BLaER1 treated with 17β-estradiol and CSF1 and Interleukin-3, amounts not matched to agents 10 nM and 100 nM (cell line): ENCODE measurements around the gene CLDN24.
A peak's percentile ranks its signal among the peaks of the same experiment; 100 is the strongest.

ENCODE experiments used
- H3K27ac ChIP-seq, 11 experiments: shearing (Covaris generic); formaldehyde crosslinking; 2 replicates each; pipeline ENCODE4 v1.8.1; 2022
- H3K27me3 ChIP-seq, 11 experiments: shearing (Covaris generic); formaldehyde crosslinking; 2 replicates each; pipeline ENCODE4 v1.8.1; 2022
- H3K36me3 ChIP-seq, 11 experiments: shearing (Covaris generic); formaldehyde crosslinking; 2 replicates each; pipeline ENCODE4 v1.8.1; 2022
- H3K4me1 ChIP-seq, 10 experiments: shearing (Covaris generic); formaldehyde crosslinking; 2 replicates each; pipeline ENCODE4 v1.8.1; 2022
- H3K4me2 ChIP-seq, 11 experiments: shearing (Covaris generic); formaldehyde crosslinking; 2 replicates each; pipeline ENCODE4 v1.8.1; 2022
- H3K4me3 ChIP-seq, 10 experiments: shearing (Covaris generic); formaldehyde crosslinking; 2 replicates each; pipeline ENCODE4 v1.8.1; 2022
- H3K9ac ChIP-seq, 11 experiments: shearing (Covaris generic); formaldehyde crosslinking; 2 replicates each; pipeline ENCODE4 v1.8.1; 2022
- H3K9me3 ChIP-seq, 11 experiments: shearing (Covaris generic); formaldehyde crosslinking; replicated peaks in 1 of 11; 2 replicates each; pipeline ENCODE4 v1.8.1; 2022
- H4K20me1 ChIP-seq, 11 experiments: shearing (Covaris generic); formaldehyde crosslinking; 2 replicates each; pipeline ENCODE4 v1.8.1; 2022
- Cebpa-rat ChIP-seq, 11 experiments: shearing (Covaris generic); IDR thresholded peaks; 2 replicates each; pipeline ENCODE4 v1.8.1; 2022

CLDN24 gene

DNA sequence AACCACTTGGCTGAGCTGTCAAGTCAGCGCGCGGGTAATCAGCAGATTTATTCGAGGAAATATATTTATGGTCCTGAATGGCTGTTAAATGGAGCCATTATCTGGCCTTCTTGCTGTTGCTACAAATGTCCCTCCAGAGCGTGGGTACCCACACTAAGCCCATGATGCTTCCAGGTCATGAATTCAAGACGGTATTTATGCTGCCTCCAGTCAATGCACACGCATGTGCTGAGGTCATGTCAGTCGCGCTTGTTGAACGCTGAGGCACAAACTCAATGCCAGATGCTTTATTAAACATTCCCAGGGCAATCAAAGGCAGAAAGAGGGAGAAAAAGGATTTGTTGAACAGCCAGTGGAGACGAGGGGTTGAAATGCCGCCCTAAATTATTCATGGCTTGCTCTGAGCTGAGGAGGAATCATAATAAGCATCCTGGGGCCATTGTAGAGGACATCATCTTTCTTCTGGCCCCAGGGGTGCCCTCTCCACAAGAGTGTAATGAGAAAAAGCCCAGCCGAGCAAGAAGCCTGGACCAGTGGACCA, 36.1 kb upstream of the CLDN24 start:
- H3K36me3 ChIP-seq: no peaks in the 10 kb centered on the region
- no peak overlapping the region for H3K27ac ChIP-seq
- TF ChIP-seq Cebpa-rat (IDR thresholded peaks at IDR 0.05): no peak
- H3K4me3 ChIP-seq: no peak overlapping the region
- H3K9me3 ChIP-seq: peaks cover 0 to 4% (median 0%) of the 10 kb centered on the region in 11 experiments; a peak in 3 of 22 replicates
- no peaks in the 10 kb centered on the region for H3K27me3 ChIP-seq
- H3K4me1 ChIP-seq: peaks cover 5 to 17% (median 10%) of the 10 kb centered on the region in 10 experiments
- H3K4me2 ChIP-seq: peak overlapping the region in 8 of 11 experiments; percentile 3 to 69 (median 44); a peak in 13 of 22 replicates
- no peaks in the 10 kb centered on the region for H4K20me1 ChIP-seq
- no peak overlapping the region for H3K9ac ChIP-seq

DNA sequence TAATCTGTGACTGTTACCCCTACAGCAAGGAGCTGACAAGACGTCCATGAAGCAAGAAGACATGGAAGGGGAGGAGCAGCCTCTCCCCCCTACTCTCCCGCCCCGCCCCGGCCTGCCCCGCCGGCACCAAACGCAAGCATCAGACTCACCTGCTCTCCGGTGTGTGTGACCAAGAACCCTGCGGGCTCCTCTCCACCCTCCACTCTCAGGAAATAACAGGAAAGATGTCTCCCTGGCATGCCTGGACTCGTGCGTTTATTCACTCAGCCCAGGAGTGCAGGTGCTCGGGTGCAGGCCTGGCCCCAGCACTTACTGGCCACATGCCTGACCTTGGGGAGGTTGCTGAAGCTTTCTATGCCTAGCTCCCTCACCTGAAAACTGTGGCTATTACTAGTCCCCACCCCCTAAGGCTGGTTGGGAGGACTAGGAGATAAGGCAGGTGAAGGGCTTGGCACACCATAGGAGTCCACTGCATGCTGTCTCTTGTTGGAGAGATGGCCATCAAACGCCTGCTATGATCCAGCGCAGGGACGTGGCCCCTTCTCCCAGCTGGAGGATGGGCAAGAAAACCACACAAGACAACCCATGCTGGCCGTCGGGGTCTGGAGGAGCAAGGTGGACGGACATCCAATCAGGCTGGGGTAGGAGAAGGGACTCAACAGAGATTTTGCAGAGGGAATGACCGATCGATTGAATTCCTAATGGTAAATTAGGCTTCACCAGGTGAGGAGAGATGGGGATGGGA, 34.9 kb upstream of the CLDN24 start:
- peaks cover 0 to 15% (median 7%) of the 10 kb centered on the region in 10 experiments; a peak in 12 of 20 replicates for H3K4me1 ChIP-seq
- H3K4me3 ChIP-seq: no peak overlapping the region
- peaks cover 0 to 4% (median 0%) of the 10 kb centered on the region in 11 experiments; a peak in 3 of 22 replicates for H3K9me3 ChIP-seq
- no peak overlapping the region for H3K27ac ChIP-seq
- no peaks in the 10 kb centered on the region for H3K36me3 ChIP-seq
- no peaks in the 10 kb centered on the region for H4K20me1 ChIP-seq
- no peak overlapping the region for H3K9ac ChIP-seq
- TF ChIP-seq Cebpa-rat (IDR thresholded peaks at IDR 0.05): no peak
- H3K4me2 ChIP-seq: no peak overlapping the region
- no peaks in the 10 kb centered on the region for H3K27me3 ChIP-seq

DNA sequence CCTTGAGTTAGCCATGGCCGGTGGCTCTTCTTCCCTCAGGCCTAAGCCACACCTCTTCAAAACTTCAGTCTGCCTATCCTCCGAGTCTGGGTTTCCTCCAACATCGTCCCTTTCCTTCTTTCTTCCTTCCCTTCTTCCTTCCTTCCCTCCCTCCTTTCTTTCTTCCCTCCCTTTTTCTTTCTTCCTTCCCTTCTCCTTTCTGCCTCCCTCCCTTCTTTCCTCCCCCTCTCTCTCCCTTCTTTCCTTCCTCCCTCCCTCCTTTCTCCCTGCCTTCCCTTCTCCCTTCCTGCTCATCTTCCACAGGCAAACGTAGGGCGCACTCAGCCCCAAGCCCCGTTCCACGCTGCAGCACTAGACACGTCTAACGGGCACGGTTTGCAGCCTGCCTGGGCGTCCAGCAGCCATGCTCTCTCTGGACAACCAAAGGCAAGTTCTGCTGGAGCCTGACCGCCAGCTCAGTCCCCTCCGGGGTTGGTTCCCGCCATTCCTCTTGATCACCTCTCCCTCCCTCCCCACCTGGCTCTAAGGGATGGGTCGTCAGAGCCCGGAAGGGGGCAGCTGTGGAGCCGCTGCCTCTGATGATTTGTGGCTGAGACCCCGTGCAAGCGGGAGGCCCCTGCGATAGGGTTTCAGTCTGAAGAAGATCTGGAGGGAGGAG, 34.1 kb upstream of the CLDN24 start:
- TF ChIP-seq Cebpa-rat (IDR thresholded peaks at IDR 0.05): no peak
- Histone ChIP-seq H3K9me3 (peaks cover 0 to 3% (median 0%) of the 10 kb centered on the region in 11 experiments; a peak in 3 of 22 replicates), H3K9ac (no peak overlapping the region), H3K36me3 (no peaks in the 10 kb centered on the region), H3K4me1 (peaks cover 0 to 15% (median 7%) of the 10 kb centered on the region in 10 experiments; a peak in 12 of 20 replicates), H4K20me1 (no peaks in the 10 kb centered on the region), H3K27ac (no peak overlapping the region), H3K4me2 (no peak overlapping the region), H3K4me3 (no peak overlapping the region), H3K27me3 (no peaks in the 10 kb centered on the region)

DNA sequence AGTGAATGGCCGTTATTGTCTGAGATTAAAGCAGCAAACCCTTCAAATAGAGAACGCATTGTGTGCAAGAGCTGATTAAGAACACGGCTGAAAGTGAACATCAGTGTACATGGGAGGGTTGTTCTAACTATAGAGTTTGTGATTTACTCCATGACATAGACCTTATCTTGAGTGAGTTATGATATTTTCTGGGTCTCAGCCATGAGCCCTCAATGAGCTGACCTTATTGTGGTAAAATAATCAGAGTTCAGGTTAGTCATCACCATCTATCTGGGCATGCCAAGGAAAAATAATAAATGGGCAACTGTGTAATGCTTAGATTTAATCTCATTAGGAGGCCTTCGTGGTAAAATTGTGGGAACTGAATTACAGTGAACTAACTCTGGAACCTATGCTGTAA, 33.2 kb upstream of the CLDN24 start:
- H3K9ac ChIP-seq: no peak overlapping the region
- no peak overlapping the region for H3K27ac ChIP-seq
- no peaks in the 10 kb centered on the region for H3K27me3 ChIP-seq
- no peaks in the 10 kb centered on the region for H4K20me1 ChIP-seq
- H3K4me3 ChIP-seq: no peak overlapping the region
- no peak for TF ChIP-seq Cebpa-rat (IDR thresholded peaks at IDR 0.05)
- H3K36me3 ChIP-seq: no peaks in the 10 kb centered on the region
- peaks cover 0 to 15% (median 7%) of the 10 kb centered on the region in 10 experiments; a peak in 15 of 20 replicates for H3K4me1 ChIP-seq
- no peak overlapping the region for H3K4me2 ChIP-seq
- no peaks in the 10 kb centered on the region; a peak in 1 of 22 replicates for H3K9me3 ChIP-seq

DNA sequence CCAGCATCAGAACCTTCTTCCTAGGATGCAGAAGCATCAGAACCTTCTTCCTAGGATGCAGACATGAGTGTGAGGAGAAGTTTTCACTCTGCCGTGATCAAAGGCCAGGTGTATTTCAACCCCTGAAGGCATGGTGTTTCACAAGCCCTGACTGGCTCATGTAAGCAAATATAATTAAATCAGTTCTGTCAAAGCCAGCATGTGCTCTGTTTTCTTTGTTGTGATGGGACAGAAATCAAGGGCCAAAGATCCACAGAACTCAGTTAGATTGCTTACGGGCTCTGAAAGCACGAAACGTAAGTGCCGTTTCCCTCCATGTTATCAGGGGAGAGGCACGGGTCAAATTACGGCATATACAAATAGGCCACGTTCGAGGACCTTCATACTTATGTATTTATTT, 32.0 kb upstream of the CLDN24 start:
- Histone ChIP-seq H3K4me1 (peaks cover 5 to 14% (median 11%) of the 10 kb centered on the region in 10 experiments; a peak in 18 of 20 replicates), H3K9me3 (no peaks in the 10 kb centered on the region), H3K36me3 (no peaks in the 10 kb centered on the region), H3K27me3 (no peaks in the 10 kb centered on the region), H3K4me2 (no peak overlapping the region), H3K9ac (no peak overlapping the region), H3K27ac (no peak overlapping the region), H4K20me1 (no peaks in the 10 kb centered on the region), H3K4me3 (no peak overlapping the region)
- no peak for TF ChIP-seq Cebpa-rat (IDR thresholded peaks at IDR 0.05)

DNA sequence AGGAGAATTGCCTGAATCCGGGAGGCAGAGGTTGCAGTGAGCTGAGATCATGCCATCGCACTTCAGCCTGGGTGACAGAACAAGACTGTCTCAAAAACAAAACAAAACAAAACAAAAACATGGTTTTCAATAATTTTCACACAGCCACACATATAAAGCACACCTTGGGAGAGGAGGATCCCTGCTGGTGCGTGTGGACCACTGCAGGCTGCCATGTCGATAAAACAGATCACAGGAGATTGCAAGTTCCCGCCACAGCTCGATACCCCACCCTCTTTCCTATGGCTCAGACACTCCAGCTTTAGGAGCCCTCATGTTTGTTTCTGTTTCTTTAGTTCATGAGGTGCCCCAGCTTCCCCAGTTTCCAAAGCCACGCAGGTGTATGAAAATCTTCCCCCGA, 31.3 kb upstream of the CLDN24 start:
- H3K4me2 ChIP-seq: no peak overlapping the region
- peaks cover 5 to 20% (median 8%) of the 10 kb centered on the region in 10 experiments for H3K4me1 ChIP-seq
- TF ChIP-seq Cebpa-rat (IDR thresholded peaks at IDR 0.05): no peak
- H3K4me3 ChIP-seq: no peak overlapping the region
- no peaks in the 10 kb centered on the region for H3K27me3 ChIP-seq
- 0 out of 22 replicates have a peak, but pooled peaks cover 0 to 1% (median 0%) of the 10 kb centered on the region in 11 experiments for H3K9me3 ChIP-seq
- H3K27ac ChIP-seq: no peak overlapping the region
- no peaks in the 10 kb centered on the region for H3K36me3 ChIP-seq
- no peak overlapping the region for H3K9ac ChIP-seq
- H4K20me1 ChIP-seq: no peaks in the 10 kb centered on the region

DNA sequence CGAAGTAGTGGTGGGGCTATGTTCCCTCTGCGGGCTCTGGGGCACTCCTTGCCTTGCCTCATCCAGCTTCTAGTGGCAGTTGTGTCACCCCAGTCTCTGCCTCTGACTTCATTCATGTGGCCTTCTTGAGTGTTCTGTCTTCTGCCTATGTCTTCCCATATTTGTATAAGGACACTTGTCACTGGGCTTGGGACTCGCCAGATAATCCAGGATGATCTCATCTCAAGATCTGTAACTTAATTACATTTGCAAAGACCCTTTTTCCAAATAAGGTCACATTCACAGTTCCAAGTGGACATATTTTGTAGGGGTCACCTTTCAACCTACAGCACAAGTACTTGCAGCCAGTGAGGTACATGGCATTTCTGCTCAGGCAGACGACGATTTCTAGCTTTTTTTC, 30.3 kb upstream of the CLDN24 start:
- Histone ChIP-seq H3K27ac (no peak overlapping the region), H3K27me3 (no peaks in the 10 kb centered on the region), H3K4me3 (no peak overlapping the region), H3K4me2 (no peak overlapping the region), H4K20me1 (no peaks in the 10 kb centered on the region), H3K36me3 (no peaks in the 10 kb centered on the region), H3K4me1 (peaks cover 0 to 30% (median 7%) of the 10 kb centered on the region in 10 experiments; a peak in 10 of 20 replicates), H3K9me3 (0 out of 22 replicates have a peak, but pooled peaks cover 0 to 4% (median 0%) of the 10 kb centered on the region in 11 experiments), H3K9ac (no peak overlapping the region)
- TF ChIP-seq Cebpa-rat (IDR thresholded peaks at IDR 0.05): no peak

DNA sequence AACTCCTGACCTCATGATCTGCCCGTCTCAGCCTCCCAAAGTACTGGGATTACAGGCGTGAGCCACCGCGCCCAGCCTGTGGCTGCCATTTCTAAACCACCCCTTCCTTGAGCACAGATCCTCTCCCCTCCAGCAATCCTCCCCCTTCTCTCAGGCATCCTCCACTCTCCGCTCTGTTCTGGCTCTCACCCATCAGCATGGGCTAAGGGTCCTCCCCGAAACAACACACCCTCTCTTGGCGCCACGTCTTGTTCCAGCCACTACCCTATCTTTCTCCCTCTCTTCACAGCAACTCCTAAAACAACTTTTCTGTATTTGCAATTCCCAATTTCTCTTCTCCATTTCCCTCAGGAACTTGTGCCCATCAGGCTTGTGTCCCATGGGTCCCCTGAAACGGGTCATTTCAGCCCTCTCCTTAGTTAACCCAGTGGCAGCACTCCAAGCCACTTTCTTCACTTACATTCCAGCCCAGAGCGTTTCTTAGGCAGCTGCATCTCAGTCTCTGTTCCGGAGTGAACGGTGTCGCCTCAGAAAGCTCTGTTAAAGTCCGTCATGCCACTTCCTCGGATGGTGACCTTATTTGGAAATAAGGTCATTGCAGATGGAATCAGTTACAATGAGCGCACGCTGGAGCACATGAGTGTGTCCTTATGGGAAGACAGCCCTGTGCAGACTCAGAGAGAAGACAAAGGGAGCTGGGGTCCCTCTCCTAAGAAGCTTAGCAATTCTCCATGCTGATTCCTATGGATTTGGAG, 28.3 kb upstream of the CLDN24 start:
- H3K4me2 ChIP-seq: 0 out of 22 replicates have a peak overlapping the region, but pooled peaks of 1 of the 11 experiments have one; percentile 2
- H3K27me3 ChIP-seq: no peaks in the 10 kb centered on the region
- 0 out of 22 replicates have a peak, but pooled peaks cover 0 to 4% (median 0%) of the 10 kb centered on the region in 11 experiments for H3K9me3 ChIP-seq
- H3K27ac ChIP-seq: no peak overlapping the region; a peak in 1 of 22 replicates
- no peak overlapping the region for H3K9ac ChIP-seq
- H4K20me1 ChIP-seq: no peaks in the 10 kb centered on the region
- no peaks in the 10 kb centered on the region for H3K36me3 ChIP-seq
- no peak overlapping the region for H3K4me3 ChIP-seq
- no peak for TF ChIP-seq Cebpa-rat (IDR thresholded peaks at IDR 0.05)
- H3K4me1 ChIP-seq: peaks cover 3 to 37% (median 13%) of the 10 kb centered on the region in 10 experiments; a peak in 18 of 20 replicates
